K562 (cell line): ENCODE data around the gene SNX25. TPM values are rescaled to one million over a fixed set of nuclear protein-coding genes. Genes with fewer than 3 reads are reported as not detected.
A peak's percentile ranks its signal among the peaks of the same experiment; 100 is the strongest.

Source experiments
- ARNT ChIP-seq, 2 experiments: fragments of 450-650 bp; IDR thresholded peaks; 2 replicates each; pipeline ENCODE4 v1.6.1; 2016; ENCODE audit warnings: mild to moderate bottlenecking in 1 of 2
- CSDE1 ChIP-seq, 2 experiments: fragments of 450-650 bp; IDR thresholded peaks; 2 replicates each; pipeline ENCODE4 v1.6.1; 2016; ENCODE audit warnings: mild to moderate bottlenecking in 1 of 2
- FOXK2 ChIP-seq, 2 experiments: fragments of 450-650 bp; IDR thresholded peaks in 1 of 2; conservative IDR thresholded peaks in 1 of 2; 2 replicates each; pipeline ENCODE4 v1.6.1; 2016; ENCODE audit warnings: low read depth in 2 of 2, mild to moderate bottlenecking in 1 of 2
- GABPB1 ChIP-seq: sonication (generic); formaldehyde crosslinking; IDR thresholded peaks from 2 replicates; pipeline ENCODE4 v1.8.0; 2022; ENCODE audit warnings: mild to moderate bottlenecking, missing genetic modification reagents
- LEF1 ChIP-seq: fragments of 450-650 bp; IDR thresholded peaks from 2 replicates; pipeline ENCODE4 v1.6.1; 2016; ENCODE audit warnings: mild to moderate bottlenecking
- NFE2L1 ChIP-seq: fragments of 450-650 bp; IDR thresholded peaks from 2 replicates; pipeline ENCODE4 v1.6.1; 2016; ENCODE audit warnings: missing genetic modification characterization, low read depth, mild to moderate bottlenecking, missing compliant biosample characterization, moderate library complexity, borderline replicate concordance
- NFIC ChIP-seq: fragments of 450-650 bp; IDR thresholded peaks from 2 replicates; pipeline ENCODE4 v1.6.1; 2017; ENCODE audit warnings: mild to moderate bottlenecking, inconsistent platforms
- NFXL1 ChIP-seq: fragments of 450-650 bp; formaldehyde crosslinking; IDR thresholded peaks from 2 replicates; pipeline ENCODE4 v1.4.0; 2021; ENCODE audit warnings: mild to moderate bottlenecking
- SMAD2 ChIP-seq: fragments of 150-350 bp; IDR thresholded peaks from 2 replicates; pipeline ENCODE4 v1.6.1; 2014; ENCODE audit warnings: low read depth, mild to moderate bottlenecking, low read length
- SMAD3 ChIP-seq: fragments of 450-650 bp; formaldehyde crosslinking; conservative IDR thresholded peaks from 2 replicates; pipeline ENCODE4 v1.4.0; 2020; ENCODE audit warnings: mild to moderate bottlenecking
- SNIP1 ChIP-seq: fragments of 450-650 bp; IDR thresholded peaks from 2 replicates; pipeline ENCODE4 v1.7.1; 2017; ENCODE audit warnings: low read depth, mild to moderate bottlenecking
- SREBF1 ChIP-seq: fragments of 150-350 bp; IDR thresholded peaks from 2 replicates; pipeline ENCODE4 v1.6.1; 2014; ENCODE audit warnings: antibody characterized with exemption, low read depth, low read length, borderline replicate concordance
- TEAD4 ChIP-seq, 2 experiments: sonication (generic) in 1 of 2; formaldehyde crosslinking in 1 of 2; IDR thresholded peaks; 2 replicates each; pipeline versions ENCODE4 v1.6.1 to v1.8.0; 2012 to 2022; ENCODE audit warnings: borderline replicate concordance in 1 of 2, inconsistent platforms in 1 of 2, low read length in 1 of 2, mild to moderate bottlenecking in 1 of 2, missing genetic modification reagents in 1 of 2
- ZKSCAN8 ChIP-seq: fragments of 200-800 bp; sonication (Bioruptor generic); IDR thresholded peaks from 2 replicates; pipeline ENCODE4 v1.6.1; 2016; ENCODE audit warnings: missing genetic modification characterization, missing compliant biosample characterization
- ZNF696 ChIP-seq: fragments of 250-450 bp; sonication (Bioruptor Pico); conservative IDR thresholded peaks from 2 replicates; pipeline ENCODE4 v1.4.0; 2020; ENCODE audit warnings: mild to moderate bottlenecking, moderate library complexity
- polyA plus RNA-seq, 8 experiments: library from polyadenylated mRNA; depleted of rRNA in 4 of 8; stranded (reverse) in 5 of 8; unstranded in 3 of 8; fragments of >200 nt; fragmentation: Nextera tagmentation in 2 of 8; fragmentation: Illumina TruSeq in 1 of 8; extraction: Ambion mirVana in 2 of 8; extraction: Trizol in 1 of 8; gene quantifications; 2 replicates each; pipeline versions ENCODE4 v1.2.1 to v1.2.3, GENCODE V29; 2011 to 2014; ENCODE audit warnings: inconsistent platforms in 1 of 8, missing spikeins in 1 of 8
- total RNA-seq, 7 experiments: library from RNA; depleted of rRNA in 6 of 7; stranded (reverse); fragments of >200 nt in 6 of 7; fragmentation: Illumina TruSeq in 2 of 7; extraction: Trizol in 2 of 7; gene quantifications; 2 replicates each; pipeline versions ENCODE4 v1.2.1 to v1.2.3, GENCODE V29; 2011 to 2021; ENCODE audit warnings: low replicate concordance in 1 of 7
- TF ChIP-seq, protein P1 (sequence below): sonication (generic); formaldehyde crosslinking; IDR thresholded peaks from 2 replicates; pipeline ENCODE4 v1.8.0; 2023; ENCODE audit warnings: missing genetic modification reagents, mild to moderate bottlenecking, borderline replicate concordance
- TF ChIP-seq, protein P2 (sequence below): fragments of 200-400 bp; formaldehyde crosslinking; IDR thresholded peaks from 2 replicates; pipeline ENCODE4 v1.6.1; 2017; ENCODE audit warnings: mild to moderate bottlenecking, low read depth, low read length, moderate library complexity
- TF ChIP-seq, protein P3 (sequence below), 2 experiments: fragments of 450-650 bp; IDR thresholded peaks; 2 replicates each; pipeline ENCODE4 v1.6.1; 2016

Gene SNX25
- total and polyA plus RNA-seq, 9 of the 15 experiments (the other 6 are each of a cell fraction or from before 2014, with no cell fraction given), result 2.5 to 23.4 (median 13.3) TPM

DNA sequence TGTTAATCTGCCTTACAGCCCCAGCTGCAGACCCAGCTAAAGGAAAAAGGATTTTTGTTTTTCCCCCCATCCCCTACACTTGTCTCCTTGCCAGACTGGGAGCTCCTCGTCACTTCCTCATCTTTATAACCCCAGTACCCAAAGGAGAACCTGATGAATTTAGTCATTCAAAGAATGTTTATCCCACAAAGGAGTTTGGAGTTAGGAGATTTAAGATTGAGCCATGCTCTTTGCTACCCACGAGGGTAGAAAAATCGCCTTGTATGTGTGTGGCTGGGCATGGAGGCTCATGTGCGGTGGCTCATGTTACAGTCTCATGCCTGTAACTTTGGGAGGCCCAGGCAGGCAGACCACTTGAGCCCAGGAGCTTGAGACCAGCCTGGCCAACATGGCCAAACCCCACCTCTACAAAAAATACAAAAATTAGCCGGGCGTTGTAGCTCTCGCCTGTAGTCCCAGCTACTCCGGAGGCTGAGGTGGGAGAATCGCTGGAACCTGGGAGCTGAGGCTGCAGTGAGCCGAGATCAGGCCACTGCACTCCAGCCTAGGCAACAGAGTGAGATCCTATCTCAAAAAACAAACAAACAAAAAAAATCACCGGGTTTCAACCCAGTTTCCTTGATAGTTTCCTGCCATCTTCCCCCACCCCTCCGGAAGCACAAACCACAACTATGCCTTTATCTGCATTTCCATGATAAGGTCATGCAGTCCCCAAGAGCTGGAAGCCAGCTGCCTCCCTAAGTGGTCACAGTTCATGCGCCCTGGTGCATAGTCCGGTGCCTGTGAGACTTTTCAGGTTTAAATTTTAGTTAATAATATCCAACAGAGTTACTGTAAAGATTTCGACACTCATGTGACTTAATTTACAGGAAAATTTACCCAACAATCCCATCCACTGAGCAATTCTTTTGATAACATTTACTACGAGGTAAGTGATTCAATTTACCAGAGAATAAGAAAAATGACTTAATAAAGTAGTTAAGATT, 7.1 kb upstream of the SNX25 start (continued):
- TF ChIP-seq, protein P1, sequence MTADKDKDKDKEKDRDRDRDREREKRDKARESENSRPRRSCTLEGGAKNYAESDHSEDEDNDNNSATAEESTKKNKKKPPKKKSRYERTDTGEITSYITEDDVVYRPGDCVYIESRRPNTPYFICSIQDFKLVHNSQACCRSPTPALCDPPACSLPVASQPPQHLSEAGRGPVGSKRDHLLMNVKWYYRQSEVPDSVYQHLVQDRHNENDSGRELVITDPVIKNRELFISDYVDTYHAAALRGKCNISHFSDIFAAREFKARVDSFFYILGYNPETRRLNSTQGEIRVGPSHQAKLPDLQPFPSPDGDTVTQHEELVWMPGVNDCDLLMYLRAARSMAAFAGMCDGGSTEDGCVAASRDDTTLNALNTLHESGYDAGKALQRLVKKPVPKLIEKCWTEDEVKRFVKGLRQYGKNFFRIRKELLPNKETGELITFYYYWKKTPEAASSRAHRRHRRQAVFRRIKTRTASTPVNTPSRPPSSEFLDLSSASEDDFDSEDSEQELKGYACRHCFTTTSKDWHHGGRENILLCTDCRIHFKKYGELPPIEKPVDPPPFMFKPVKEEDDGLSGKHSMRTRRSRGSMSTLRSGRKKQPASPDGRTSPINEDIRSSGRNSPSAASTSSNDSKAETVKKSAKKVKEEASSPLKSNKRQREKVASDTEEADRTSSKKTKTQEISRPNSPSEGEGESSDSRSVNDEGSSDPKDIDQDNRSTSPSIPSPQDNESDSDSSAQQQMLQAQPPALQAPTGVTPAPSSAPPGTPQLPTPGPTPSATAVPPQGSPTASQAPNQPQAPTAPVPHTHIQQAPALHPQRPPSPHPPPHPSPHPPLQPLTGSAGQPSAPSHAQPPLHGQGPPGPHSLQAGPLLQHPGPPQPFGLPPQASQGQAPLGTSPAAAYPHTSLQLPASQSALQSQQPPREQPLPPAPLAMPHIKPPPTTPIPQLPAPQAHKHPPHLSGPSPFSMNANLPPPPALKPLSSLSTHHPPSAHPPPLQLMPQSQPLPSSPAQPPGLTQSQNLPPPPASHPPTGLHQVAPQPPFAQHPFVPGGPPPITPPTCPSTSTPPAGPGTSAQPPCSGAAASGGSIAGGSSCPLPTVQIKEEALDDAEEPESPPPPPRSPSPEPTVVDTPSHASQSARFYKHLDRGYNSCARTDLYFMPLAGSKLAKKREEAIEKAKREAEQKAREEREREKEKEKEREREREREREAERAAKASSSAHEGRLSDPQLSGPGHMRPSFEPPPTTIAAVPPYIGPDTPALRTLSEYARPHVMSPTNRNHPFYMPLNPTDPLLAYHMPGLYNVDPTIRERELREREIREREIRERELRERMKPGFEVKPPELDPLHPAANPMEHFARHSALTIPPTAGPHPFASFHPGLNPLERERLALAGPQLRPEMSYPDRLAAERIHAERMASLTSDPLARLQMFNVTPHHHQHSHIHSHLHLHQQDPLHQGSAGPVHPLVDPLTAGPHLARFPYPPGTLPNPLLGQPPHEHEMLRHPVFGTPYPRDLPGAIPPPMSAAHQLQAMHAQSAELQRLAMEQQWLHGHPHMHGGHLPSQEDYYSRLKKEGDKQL, result no peak
- TF ChIP-seq, protein P2, sequence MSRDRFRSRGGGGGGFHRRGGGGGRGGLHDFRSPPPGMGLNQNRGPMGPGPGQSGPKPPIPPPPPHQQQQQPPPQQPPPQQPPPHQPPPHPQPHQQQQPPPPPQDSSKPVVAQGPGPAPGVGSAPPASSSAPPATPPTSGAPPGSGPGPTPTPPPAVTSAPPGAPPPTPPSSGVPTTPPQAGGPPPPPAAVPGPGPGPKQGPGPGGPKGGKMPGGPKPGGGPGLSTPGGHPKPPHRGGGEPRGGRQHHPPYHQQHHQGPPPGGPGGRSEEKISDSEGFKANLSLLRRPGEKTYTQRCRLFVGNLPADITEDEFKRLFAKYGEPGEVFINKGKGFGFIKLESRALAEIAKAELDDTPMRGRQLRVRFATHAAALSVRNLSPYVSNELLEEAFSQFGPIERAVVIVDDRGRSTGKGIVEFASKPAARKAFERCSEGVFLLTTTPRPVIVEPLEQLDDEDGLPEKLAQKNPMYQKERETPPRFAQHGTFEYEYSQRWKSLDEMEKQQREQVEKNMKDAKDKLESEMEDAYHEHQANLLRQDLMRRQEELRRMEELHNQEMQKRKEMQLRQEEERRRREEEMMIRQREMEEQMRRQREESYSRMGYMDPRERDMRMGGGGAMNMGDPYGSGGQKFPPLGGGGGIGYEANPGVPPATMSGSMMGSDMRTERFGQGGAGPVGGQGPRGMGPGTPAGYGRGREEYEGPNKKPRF, result no peak
- no peak for TF ChIP-seq SNIP1
- TF ChIP-seq TEAD4 (IDR thresholded peaks at IDR 0.05; ENCODE audit: low read length), result peak; percentile 84
- no peak for TF ChIP-seq TEAD4 (CRISPR knock-in tag; IDR thresholded peaks at IDR 0.05; ENCODE audit: borderline replicate concordance)
- TF ChIP-seq ZNF696 (CRISPR knock-in tag), result no peak
- 0 out of 2 replicates have a peak, but pooled peaks have one; percentile 25 for TF ChIP-seq NFIC
- peak; percentile 49; the same call in 1 of the 2 replicates for TF ChIP-seq GABPB1
- peak; percentile 51 for TF ChIP-seq LEF1
- TF ChIP-seq SREBF1, result no peak
- TF ChIP-seq ZKSCAN8 (CRISPR knock-in tag), result no peak
- peak in 1 of 2 experiments; percentile 37; a peak in 2 of 4 replicates for TF ChIP-seq ARNT (IDR thresholded peaks at IDR 0.05)
- peak in 1 of 2 experiments; percentile 45; a peak in 1 of 4 replicates for TF ChIP-seq FOXK2 (conservative IDR thresholded peaks at IDR 0.05 in 1 of 2, IDR thresholded peaks at IDR 0.05 in 1 of 2; ENCODE audit: low read depth in 2 of 2)
- no peak for TF ChIP-seq CSDE1 (IDR thresholded peaks at IDR 0.05)
- TF ChIP-seq SMAD3, result no peak
- no peak for TF ChIP-seq NFE2L1 (tag)
- TF ChIP-seq NFXL1 (CRISPR knock-in tag), result no peak
- no peak for TF ChIP-seq SMAD2
- TF ChIP-seq, protein P3, sequence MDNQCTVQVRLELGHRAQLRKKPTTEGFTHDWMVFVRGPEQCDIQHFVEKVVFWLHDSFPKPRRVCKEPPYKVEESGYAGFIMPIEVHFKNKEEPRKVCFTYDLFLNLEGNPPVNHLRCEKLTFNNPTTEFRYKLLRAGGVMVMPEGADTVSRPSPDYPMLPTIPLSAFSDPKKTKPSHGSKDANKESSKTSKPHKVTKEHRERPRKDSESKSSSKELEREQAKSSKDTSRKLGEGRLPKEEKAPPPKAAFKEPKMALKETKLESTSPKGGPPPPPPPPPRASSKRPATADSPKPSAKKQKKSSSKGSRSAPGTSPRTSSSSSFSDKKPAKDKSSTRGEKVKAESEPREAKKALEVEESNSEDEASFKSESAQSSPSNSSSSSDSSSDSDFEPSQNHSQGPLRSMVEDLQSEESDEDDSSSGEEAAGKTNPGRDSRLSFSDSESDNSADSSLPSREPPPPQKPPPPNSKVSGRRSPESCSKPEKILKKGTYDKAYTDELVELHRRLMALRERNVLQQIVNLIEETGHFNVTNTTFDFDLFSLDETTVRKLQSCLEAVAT (IDR thresholded peaks at IDR 0.05), result 0 out of 4 replicates have a peak, but pooled peaks of 1 of the 2 experiments have one; percentile 15
